GM18519 (cell line): ENCODE data around the gene SLC6A13.

Experiments
- ATAC-seq: cut with Tn5 transposase; IDR thresholded peaks from one replicate; pipeline ENCODE4 v1.9.1; 2021; ENCODE audit warnings: mild to moderate bottlenecking, moderate library complexity; ENCODE audit not compliant: unreplicated experiment, low FRiP score

The SLC6A13 gene

GRCh38 chr12:184811-185575 lies 77.6 kb downstream of the SLC6A13 start:
- ATAC-seq: no peak

- no peak for ATAC-seq
Observed at GRCh38 chr12:182381-182892, 80.2 kb downstream of the SLC6A13 start.

GRCh38 chr12:181921-182320 lies 80.7 kb downstream of the SLC6A13 start:
- ATAC-seq: no peak

- no peak for ATAC-seq
Observed at GRCh38 chr12:180445-180844, 82.2 kb downstream of the SLC6A13 start.

- no peak for ATAC-seq
Observed at GRCh38 chr12:179885-180284, 82.8 kb downstream of the SLC6A13 start.

GRCh38 chr12:179131-179884 lies 83.3 kb downstream of the SLC6A13 start:
- ATAC-seq: no peak

GRCh38 chr12:178829-179109 lies 83.9 kb downstream of the SLC6A13 start:
- ATAC-seq: no peak

- no peak for ATAC-seq
Observed at GRCh38 chr12:177980-178828, 84.4 kb downstream of the SLC6A13 start.

- no peak for ATAC-seq
Observed at GRCh38 chr12:177336-177979, 85.2 kb downstream of the SLC6A13 start.

- ATAC-seq: no peak
Observed at GRCh38 chr12:176321-177181, 86.1 kb downstream of the SLC6A13 start.

GRCh38 chr12:175759-176158 lies 86.9 kb downstream of the SLC6A13 start:
- no peak for ATAC-seq

- no peak for ATAC-seq
Observed at GRCh38 chr12:175250-175649, 87.4 kb downstream of the SLC6A13 start.

GRCh38 chr12:174596-174995 lies 88.0 kb downstream of the SLC6A13 start:
- no peak for ATAC-seq

GRCh38 chr12:174124-174523 lies 88.5 kb downstream of the SLC6A13 start:
- ATAC-seq: no peak

- ATAC-seq: no peak
Observed at GRCh38 chr12:172732-173161, 89.9 kb downstream of the SLC6A13 start.

GRCh38 chr12:171743-172676 lies 90.6 kb downstream of the SLC6A13 start:
- no peak for ATAC-seq

GRCh38 chr12:171276-171675 lies 91.4 kb downstream of the SLC6A13 start:
- ATAC-seq: no peak
